Esophagus muscularis mucosa (tissue), 4 donors: ENCODE measurements around the gene NTPCR. TPM values are rescaled to one million over a fixed set of nuclear protein-coding genes. Genes with fewer than 3 reads are reported as not detected.

Source experiments
- DNase-seq: peaks from one replicate; pipeline ENCODE4 v3.0.0-alpha.2; 2017; ENCODE audit errors: extremely low spot score
- H3K27ac ChIP-seq, 4 donors: fragments of 200-600 bp; sonication (generic); replicated peaks in 1 of 4; 1 replicate in 3 of 4; 2 replicates in 1 of 4; pipeline ENCODE4 v1.5.1; 2016 to 2019; ENCODE audit warnings: mild to moderate bottlenecking in 1 of 4
- H3K27me3 ChIP-seq, 4 donors: fragments of 200-600 bp; sonication (generic); one replicate each; pipeline versions ENCODE4 v1.5.1 to v1.6.0; 2016 to 2019
- H3K36me3 ChIP-seq, 4 donors: fragments of 200-600 bp; sonication (generic); one replicate each; pipeline ENCODE4 v1.5.1; 2016 to 2019
- H3K4me1 ChIP-seq, 4 donors: fragments of 200-600 bp; sonication (generic); one replicate each; pipeline ENCODE4 v1.5.1; 2016 to 2019
- H3K4me3 ChIP-seq, 4 donors: fragments of 200-600 bp; sonication (generic); 1 replicate in 2 of 4; 2 replicates in 2 of 4; pipeline ENCODE4 v1.5.1; 2016 to 2019; ENCODE audit warnings: mild to moderate bottlenecking in 4 of 4, moderate library complexity in 1 of 4
- H3K9me3 ChIP-seq, 4 donors: fragments of 200-600 bp; sonication (generic); 1 replicate in 3 of 4; 2 replicates in 1 of 4; pipeline ENCODE4 v1.5.1; 2016 to 2019
- CTCF ChIP-seq, 3 experiments: fragments of 200-600 bp in 2 of 3; fragments of 450-650 bp in 1 of 3; sonication (generic) in 2 of 3; IDR thresholded peaks; one replicate each; pipeline ENCODE4 v1.5.1; 2017 to 2019; ENCODE audit warnings: antibody characterized with exemption in 3 of 3, mild to moderate bottlenecking in 2 of 3, moderate library complexity in 1 of 3
- EP300 ChIP-seq: sonication (generic); formaldehyde crosslinking; IDR thresholded peaks from one replicate; pipeline ENCODE4 v1.6.1; 2017; ENCODE audit warnings: antibody characterized with exemption
- POLR2A ChIP-seq: fragments of 450-650 bp; IDR thresholded peaks from one replicate; pipeline ENCODE4 v1.6.1; 2017; ENCODE audit warnings: antibody characterized with exemption, moderate library complexity, mild to moderate bottlenecking, low read depth
- POLR2AphosphoS5 ChIP-seq, 2 donors: sonication (generic); formaldehyde crosslinking; IDR thresholded peaks; one replicate each; pipeline ENCODE4 v1.6.1; 2017; ENCODE audit warnings: antibody characterized with exemption in 2 of 2
- WGBS: methylation state at CpG from one replicate; pipeline ENCODE4 v1.1.5; 2018; 5-methylcytosine and 5-hydroxymethylcytosine counted together
- intact Hi-C: fragments of 100-400 bp; cut with DNase I; formaldehyde crosslinking; loops from one replicate; pipeline ENCODE4 v1.15.1; 2023
- total RNA-seq, 4 donors: library from RNA; depleted of rRNA; stranded (reverse); fragments of >200 nt; gene quantifications; one replicate each; pipeline versions ENCODE4 v1.1.0 to v1.2.1, GENCODE V29; 2016

NTPCR gene, protein sequence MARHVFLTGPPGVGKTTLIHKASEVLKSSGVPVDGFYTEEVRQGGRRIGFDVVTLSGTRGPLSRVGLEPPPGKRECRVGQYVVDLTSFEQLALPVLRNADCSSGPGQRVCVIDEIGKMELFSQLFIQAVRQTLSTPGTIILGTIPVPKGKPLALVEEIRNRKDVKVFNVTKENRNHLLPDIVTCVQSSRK
- 10 to 100 TPM; 21.7 to 26.6 (median 24.6) TPM for total RNA-seq

- Histone ChIP-seq H3K9me3 (no peaks in the 10 kb centered on the region), H3K27ac (peak within 1 kb of the TSS; percentile 77 to 84 (median 82)), H3K36me3 (peaks cover 0 to under 1% (median 0%) of the 10 kb centered on the region in 4 donors), H3K4me1 (peaks cover 17 to 34% (median 26%) of the 10 kb centered on the region in 4 donors), H3K4me3 (peak within 1 kb of the TSS; percentile 72 to 84 (median 79)), H3K27me3 (no peaks in the 10 kb centered on the region)
- peak; percentile 96 for DNase-seq
- peak; percentile 83 to 90 for TF ChIP-seq POLR2AphosphoS5 (IDR thresholded peaks at IDR 0.05)
- peak in 2 of 3 experiments; percentile 24 to 28 for TF ChIP-seq CTCF (IDR thresholded peaks at IDR 0.05)
- TF ChIP-seq EP300: no peak
- WGBS: under 1% methylated on average over 21 of the region's 56 CpGs
- intact Hi-C loops: loop anchor here (2.0 kb wide), 1 partner anchor 316 kb away; no protein-coding TSS in a partner anchor
Measured at GRCh38 chr1:232950197-232951176, at the start of gene NTPCR. Gene NTPCR (plus strand): TSS chr1:232950611. CDS start chr1:232950711, 100 bp downstream.

DNA sequence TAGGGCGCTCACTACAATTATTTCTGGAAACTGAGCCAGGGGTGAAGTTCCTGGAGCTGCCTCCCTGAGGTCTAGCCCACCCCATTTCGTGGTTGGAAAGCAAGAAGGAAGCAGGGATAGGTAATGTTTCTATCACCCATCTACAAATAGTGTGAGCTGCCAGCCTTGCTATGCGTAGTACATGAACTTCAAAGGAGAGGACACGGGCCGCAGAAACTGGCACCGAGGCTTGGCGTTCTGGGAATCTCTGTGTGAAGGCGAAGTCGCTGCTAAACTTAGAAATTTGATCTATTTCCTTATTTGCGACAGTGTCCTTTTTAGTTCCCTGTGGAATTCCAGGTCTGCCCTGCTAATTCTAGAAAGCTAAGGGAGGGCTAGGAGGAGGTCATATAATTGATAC, 49.6 kb upstream of the NTPCR start:
- intact Hi-C loops: no loop called here
- Histone ChIP-seq H3K4me3 (no peak overlapping the region), H3K36me3 (no peaks in the 10 kb centered on the region), H3K4me1 (peaks cover 0 to 12% (median 8%) of the 10 kb centered on the region in 4 donors), H3K27me3 (no peaks in the 10 kb centered on the region), H3K27ac (no peak overlapping the region), H3K9me3 (no peaks in the 10 kb centered on the region)
- WGBS: 63% methylated on average over 10 of the region's 10 CpGs
- no peak for DNase-seq
- TF ChIP-seq POLR2AphosphoS5 (IDR thresholded peaks at IDR 0.05) (no peak), POLR2A (no peak)

DNA sequence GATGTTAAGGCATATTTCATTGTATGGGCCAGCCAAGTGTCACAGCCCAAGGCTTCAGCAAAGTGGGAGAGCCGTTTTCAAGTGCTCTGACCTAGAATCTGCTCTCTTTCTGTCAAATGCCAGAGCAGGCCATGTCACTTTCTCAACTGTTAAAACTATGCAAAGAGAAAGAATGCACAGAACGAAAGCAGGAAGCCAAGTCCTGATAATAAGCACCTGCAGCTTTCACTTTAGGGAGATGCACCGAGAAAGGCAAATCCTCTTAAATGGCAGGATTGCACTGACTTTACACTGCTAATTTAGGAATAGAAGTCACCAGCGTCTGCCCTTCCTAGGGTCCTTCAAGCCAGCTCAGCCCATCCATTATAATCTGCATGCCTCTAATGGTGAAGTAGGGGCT, 49.2 kb upstream of the NTPCR start:
- no peak overlapping the region for H3K27ac ChIP-seq
- H3K4me3 ChIP-seq: no peak overlapping the region
- DNase-seq: no peak
- peaks cover 0 to 12% (median 8%) of the 10 kb centered on the region in 4 donors for H3K4me1 ChIP-seq
- intact Hi-C loops: no loop called here
- no peaks in the 10 kb centered on the region for H3K36me3 ChIP-seq
- no peaks in the 10 kb centered on the region for H3K9me3 ChIP-seq
- TF ChIP-seq POLR2AphosphoS5 (IDR thresholded peaks at IDR 0.05): no peak
- TF ChIP-seq CTCF (IDR thresholded peaks at IDR 0.05): no peak
- no peak for TF ChIP-seq EP300
- TF ChIP-seq POLR2A: no peak
- no peaks in the 10 kb centered on the region for H3K27me3 ChIP-seq
- 69% methylated on average over 4 of the region's 4 CpGs for WGBS

- TF ChIP-seq CTCF (IDR thresholded peaks at IDR 0.05) (no peak), POLR2A (no peak), EP300 (no peak), POLR2AphosphoS5 (IDR thresholded peaks at IDR 0.05) (no peak)
- no peak overlapping the region for H3K4me3 ChIP-seq
- no peak for DNase-seq
- H3K36me3 ChIP-seq: no peaks in the 10 kb centered on the region
- intact Hi-C loops: no loop called here
- H3K27me3 ChIP-seq: no peaks in the 10 kb centered on the region
- H3K27ac ChIP-seq: no peak overlapping the region
- WGBS: 85% methylated on average over 4 of the region's 4 CpGs
- H3K9me3 ChIP-seq: no peaks in the 10 kb centered on the region
- peaks cover 0 to 12% (median 8%) of the 10 kb centered on the region in 4 donors for H3K4me1 ChIP-seq
Measured at GRCh38 chr1:232902774-232903350, 47.5 kb upstream of the NTPCR start.

- no peak for TF ChIP-seq CTCF (IDR thresholded peaks at IDR 0.05)
- no peak for TF ChIP-seq POLR2AphosphoS5 (IDR thresholded peaks at IDR 0.05)
- TF ChIP-seq POLR2A: no peak
- TF ChIP-seq EP300: no peak
Measured at GRCh38 chr1:232904131-232904530, 46.3 kb upstream of the NTPCR start.

More at GRCh38 chr1:232904131-232904530, 46.3 kb upstream of the NTPCR start:
- Histone ChIP-seq H3K4me1 (peaks cover 0 to 12% (median 8%) of the 10 kb centered on the region in 4 donors), H3K4me3 (no peak overlapping the region), H3K36me3 (no peaks in the 10 kb centered on the region), H3K27ac (no peak overlapping the region), H3K9me3 (no peaks in the 10 kb centered on the region), H3K27me3 (no peaks in the 10 kb centered on the region)
- DNase-seq: no peak
- intact Hi-C loops: no loop called here
- 99% methylated on average over 4 of the region's 4 CpGs for WGBS
